Activated CD8-positive, alpha-beta memory T cell treated with anti-CD3 and anti-CD28 coated beads for 24 hours (primary cell): Measurements from ENCODE around the gene PMEPA1.
A peak's percentile ranks its signal among the peaks of the same experiment; 100 is the strongest.

Experiments used
- DNase-seq: peaks from one replicate; pipeline ENCODE4 v3.0.0-alpha.2; 2020

PMEPA1 gene

DNA sequence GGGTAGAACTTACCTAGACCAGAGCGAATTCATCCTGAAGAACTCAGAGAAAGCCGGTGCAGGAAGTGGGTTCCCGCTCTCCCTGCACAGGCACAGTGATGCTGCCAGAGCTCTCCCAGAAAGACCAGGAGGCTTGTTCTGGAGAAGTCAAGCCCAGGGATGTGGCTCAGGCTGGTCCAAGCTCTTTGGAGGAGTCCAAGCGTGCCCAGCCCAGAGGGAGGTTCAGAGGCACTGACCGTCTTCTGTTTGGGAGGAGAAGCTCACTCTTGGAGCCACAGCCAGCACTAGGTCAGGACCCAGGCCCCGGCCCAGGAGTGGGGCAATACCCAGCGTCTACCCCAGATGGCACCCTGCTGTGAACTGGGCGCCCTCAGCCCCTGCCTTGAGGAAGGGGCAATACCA lies 1.5 kb upstream of the PMEPA1 start:
- DNase-seq, result no peak

DNA sequence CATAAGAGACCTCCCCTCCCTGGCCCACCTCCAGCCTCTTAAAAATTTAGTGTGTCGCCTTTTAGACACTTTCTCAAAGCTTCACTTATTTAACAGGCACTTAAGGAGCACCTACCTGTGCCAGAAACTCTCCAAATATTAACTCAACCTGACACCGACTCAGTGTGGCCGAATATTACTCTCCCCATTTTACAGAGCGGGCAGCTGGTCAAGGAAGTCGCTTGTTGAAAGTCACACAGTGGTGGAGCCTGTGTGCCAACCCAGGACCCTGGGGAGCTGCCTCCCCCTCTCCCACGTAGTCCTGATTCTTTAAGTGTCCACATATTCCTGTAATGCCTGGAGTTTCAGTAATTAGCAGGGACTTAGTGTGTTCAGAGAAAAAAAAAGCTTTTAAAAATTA lies 1.0 kb upstream of the PMEPA1 start:
- no peak for DNase-seq

DNA sequence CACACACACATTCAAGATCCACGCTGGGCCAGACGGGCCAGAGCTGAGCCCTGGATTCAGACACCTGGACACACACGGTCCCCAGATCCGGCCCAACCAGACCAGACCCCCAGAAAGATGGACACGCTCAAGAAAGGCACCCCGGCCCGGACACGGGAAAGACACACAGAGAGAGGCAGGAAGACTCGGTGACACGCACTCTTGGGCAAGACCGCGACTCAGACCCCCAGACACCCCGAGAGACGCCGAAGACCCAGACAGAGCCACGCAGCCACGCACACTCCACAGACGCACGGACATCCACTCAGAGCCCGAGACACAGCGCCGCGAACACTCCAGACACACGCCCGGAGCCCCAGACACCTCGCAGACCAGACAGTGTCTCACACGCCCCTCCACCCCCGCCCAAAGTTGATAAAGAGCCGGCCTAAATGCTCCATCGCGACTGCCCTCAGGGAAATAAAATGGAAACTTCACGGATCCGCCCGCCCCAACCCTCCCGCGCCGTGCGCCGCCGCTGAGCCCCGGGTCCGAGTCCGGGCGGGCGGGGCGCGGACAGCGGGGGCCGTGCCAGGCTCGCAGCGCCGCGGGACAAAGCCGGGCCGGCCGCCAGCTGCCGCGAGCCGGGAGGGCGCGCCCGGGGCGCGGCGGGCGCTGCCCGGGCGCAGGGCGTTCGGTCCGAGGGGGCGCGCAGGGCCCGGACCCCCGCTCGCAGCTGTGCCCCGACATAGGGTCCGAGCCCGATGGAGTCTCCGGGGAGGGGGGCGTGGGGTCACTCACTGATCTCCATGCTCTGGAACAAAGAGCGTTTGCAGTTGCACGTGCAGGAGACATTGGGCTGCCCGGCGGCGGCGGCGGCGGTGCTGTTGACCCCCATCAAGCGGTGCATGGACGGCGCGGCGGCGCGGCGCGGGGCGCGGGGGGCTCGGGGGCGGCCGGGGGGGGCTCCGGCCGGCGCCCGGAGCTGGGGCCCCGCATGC lies 831 bp downstream of the PMEPA1 start:
- peak; percentile 70 for DNase-seq

GRCh38 chr20:57707849-57708693 lies 1.7 kb downstream of the PMEPA1 start:
- DNase-seq, result no peak

- no peak for DNase-seq
These were observed 2.5 kb downstream of the PMEPA1 start for GRCh38 chr20:57707320-57707719.

DNA sequence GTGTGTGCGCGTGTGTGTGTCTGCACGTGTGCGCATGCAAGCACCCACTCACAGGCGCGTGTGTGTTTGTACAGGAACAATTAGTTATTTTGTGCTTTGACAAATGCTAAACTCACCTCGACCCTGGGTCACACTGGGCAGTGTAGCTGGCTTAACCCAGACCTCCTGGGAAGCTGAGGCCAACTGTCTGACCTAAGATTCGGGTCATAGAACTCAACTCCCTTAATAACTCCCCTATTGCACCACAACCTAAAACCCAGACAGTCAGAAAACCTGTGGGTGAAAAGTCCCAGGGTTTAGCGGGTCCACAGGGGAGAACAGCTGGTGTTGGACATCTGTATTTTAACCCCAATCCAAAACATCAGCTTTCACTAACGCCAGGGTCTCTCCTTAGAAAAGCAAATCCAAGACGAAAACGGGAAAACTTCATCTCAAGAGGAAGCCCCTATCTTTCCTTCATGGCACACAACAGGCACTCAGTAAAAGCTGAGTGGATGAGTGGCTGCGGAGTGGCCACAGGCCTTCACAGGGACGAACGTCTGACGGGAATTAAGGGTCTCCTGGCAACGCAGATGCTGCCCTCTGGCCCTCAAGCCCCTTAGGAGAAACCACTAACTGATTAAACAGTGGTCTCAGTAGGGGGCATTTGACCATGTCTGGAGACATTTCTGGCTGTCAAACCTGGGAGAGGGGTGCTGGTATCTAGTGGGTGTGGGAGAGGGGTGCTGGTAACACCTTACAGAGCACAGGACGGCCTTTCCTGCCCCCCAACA lies 4.5 kb downstream of the PMEPA1 start:
- no peak for DNase-seq

DNA sequence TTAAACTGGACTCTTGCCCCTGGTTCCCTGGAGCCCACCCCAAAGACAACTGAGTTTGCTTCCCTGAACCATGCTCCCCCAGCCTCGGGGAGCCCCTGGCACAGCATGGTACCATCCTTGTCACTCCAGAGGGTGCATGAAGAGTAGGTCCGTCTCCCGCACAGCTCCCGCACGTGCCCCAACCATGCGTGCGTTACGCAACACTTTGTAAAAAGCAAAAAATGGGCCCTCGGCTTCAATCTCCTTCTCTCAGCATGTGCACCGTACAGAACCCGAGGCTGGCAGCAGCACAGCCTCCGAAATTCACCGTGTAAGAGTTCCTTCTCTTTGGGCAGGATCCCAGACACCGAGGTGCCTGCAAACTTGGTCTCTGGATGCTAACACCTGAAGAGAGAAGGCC lies 5.6 kb downstream of the PMEPA1 start:
- DNase-seq, result no peak

GRCh38 chr20:57703013-57703412 lies 6.8 kb downstream of the PMEPA1 start:
- no peak for DNase-seq

DNA sequence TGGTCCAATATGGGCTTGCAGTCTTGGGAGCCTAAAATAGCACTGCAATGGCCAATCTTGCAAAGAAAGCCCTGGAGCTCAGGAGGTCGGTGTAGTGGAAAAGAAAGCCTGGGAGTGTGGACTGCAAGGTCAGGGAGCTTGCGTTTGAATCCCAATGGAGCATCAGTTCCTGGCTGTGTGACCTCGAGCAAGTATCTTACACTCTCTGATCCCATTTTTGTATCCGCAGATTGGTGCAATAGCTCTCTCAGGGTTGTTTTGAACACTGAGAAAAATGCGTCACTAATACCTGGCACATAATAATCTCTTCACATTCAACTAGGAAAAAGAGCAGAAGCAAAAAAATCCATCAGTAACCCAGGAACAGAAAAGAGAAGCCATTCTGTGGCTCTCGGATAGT lies 7.3 kb downstream of the PMEPA1 start:
- DNase-seq, result no peak

DNA sequence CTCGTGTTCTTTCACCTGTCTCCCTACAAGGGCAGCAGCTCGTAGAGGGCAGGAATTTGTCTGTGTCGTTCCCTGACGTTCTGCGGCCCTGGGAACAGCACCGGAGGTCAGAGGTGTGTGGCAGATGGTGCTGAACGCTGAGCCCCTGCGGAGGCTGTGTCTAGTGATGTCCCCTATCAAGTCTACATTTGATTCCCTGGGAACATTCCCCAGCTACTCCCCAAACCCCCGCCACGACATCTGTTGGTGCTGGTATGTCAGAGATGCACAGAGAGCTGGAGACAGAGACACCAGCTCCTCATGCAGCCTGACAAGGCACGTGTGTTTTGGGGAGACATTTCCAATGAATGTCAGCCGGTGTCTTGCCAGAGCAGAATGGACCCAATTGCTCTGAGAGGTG lies 7.7 kb downstream of the PMEPA1 start:
- DNase-seq, result no peak

GRCh38 chr20:57701651-57702050 lies 8.2 kb downstream of the PMEPA1 start:
- DNase-seq, result no peak

GRCh38 chr20:57701090-57701489 lies 8.7 kb downstream of the PMEPA1 start:
- no peak for DNase-seq

DNA sequence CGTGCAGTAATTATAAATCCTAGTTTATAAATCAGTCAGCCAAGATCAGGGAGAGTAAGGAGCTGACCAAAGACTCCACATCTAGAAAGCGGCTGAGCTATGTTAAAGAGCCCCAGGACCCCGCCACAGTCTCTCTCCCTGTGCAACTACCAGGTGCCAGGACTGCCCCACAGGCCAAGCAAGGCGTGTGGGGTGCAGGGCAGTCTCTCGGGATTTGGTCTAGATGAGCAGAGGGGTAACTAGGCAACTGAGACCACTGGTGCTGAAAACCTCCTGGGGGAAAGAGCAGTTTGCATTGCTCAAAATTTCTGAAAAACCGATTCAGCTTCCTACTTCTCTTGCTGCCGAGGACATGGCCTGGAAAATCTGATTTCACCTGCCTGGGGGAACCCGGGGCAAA lies 10.4 kb downstream of the PMEPA1 start:
- DNase-seq, result no peak

DNA sequence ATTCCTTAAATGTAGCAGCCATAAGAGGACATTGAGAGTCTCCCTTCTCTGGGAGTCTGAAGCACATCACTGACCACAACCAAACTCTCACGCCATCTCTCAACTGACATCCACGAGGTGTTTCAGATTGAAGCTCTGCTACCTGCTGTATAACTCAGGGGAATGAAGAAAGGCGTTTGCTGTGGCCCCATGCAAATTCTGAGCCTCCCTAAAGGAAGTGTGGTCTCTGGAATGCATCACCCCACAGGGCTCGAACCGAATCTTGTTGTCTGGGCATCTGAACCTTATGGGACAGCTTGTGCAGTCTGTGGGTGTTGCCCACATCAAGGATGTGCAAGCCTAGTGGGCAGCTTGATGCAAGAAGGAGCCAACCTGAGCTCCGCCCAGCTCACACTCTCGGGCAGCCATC lies 10.9 kb downstream of the PMEPA1 start:
- no peak for DNase-seq

GRCh38 chr20:57698116-57698866 lies 11.5 kb downstream of the PMEPA1 start:
- peak; percentile 71 for DNase-seq

DNA sequence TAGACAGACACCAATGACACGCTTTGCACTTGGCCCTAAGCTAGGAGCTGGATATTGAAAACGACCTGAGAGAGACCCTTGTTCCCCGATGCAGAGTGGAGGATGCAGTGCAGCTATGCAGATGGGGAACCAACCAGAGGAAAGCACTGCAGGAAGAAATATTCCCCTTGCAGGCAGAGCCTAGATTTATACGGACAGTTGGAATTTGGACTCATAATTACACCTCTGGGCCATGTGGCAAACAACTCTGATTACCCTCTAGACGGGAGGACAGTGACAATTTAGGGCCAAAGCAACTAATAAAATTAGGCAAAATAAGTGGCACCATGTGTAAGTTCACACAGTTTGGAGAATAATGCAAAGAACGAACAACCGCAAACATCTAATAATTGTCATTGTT lies 12.3 kb downstream of the PMEPA1 start:
- no peak for DNase-seq

GRCh38 chr20:57696401-57696961 lies 13.3 kb downstream of the PMEPA1 start:
- DNase-seq, result no peak

- no peak for DNase-seq
These were observed 13.9 kb downstream of the PMEPA1 start for GRCh38 chr20:57695940-57696339.

DNA sequence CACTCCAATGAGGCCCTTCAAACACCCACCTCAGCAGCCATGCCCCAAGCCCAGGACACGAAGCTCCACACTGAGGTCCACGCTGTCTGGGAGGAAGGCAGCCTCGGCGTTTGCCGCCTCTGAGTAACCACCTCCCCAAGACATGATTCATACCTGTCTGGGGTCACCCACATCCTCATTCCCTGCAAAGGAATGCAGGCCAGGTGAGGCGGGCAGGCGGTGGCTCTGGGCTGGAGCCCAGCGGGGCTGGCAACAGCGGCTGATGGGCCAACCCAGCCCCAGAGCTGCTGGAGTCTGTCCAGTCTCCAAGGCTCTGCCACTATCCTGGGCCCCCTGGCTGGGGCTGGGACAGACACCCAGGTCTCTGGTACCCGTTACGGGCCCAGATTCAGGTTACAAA lies 14.8 kb downstream of the PMEPA1 start:
- DNase-seq, result no peak

- no peak for DNase-seq
These were observed 15.3 kb downstream of the PMEPA1 start for GRCh38 chr20:57694481-57694880.

- no peak for DNase-seq
These were observed 16.0 kb downstream of the PMEPA1 start for GRCh38 chr20:57693670-57694329.
